ENCODE results near the gene MYMK.

MYMK gene

GRCh38 chr9:133493428-133493827 lies 31.3 kb downstream of the MYMK start:
- H3K27me3 ChIP-seq (ENCODE audit: low read depth, low read length) = no peaks in the 10 kb centered on the region
- H3K27ac ChIP-seq (ENCODE audit: low read length) = no peak overlapping the region

GRCh38 chr9:133492061-133493021 lies 32.4 kb downstream of the MYMK start:
- no peak overlapping the region for H3K27ac ChIP-seq (ENCODE audit: low read length)
- H3K4me3 ChIP-seq (ENCODE audit: low read depth in 1 of 2, low read length in 2 of 2) = no peak overlapping the region
- no peaks in the 10 kb centered on the region for H3K36me3 ChIP-seq (ENCODE audit: control insufficient read depth in 1 of 2, insufficient read depth in 2 of 2, low read length in 2 of 2)
- H3K9me3 ChIP-seq (ENCODE audit: control insufficient read depth in 1 of 2, low read length in 2 of 2) = no peaks in the 10 kb centered on the region
- peaks cover 0 to 9% of the 10 kb centered on the region in 2 donors for H3K4me1 ChIP-seq (ENCODE audit: control insufficient read depth in 1 of 2, insufficient read depth in 2 of 2, low read length in 2 of 2)
- no peaks in the 10 kb centered on the region for H3K27me3 ChIP-seq (ENCODE audit: low read depth, low read length)

More at GRCh38 chr9:133493428-133493827, 31.3 kb downstream of the MYMK start:
- peaks cover 0 to 9% of the 10 kb centered on the region in 2 donors for H3K4me1 ChIP-seq (ENCODE audit: control insufficient read depth in 1 of 2, insufficient read depth in 2 of 2, low read length in 2 of 2)
- H3K9me3 ChIP-seq (ENCODE audit: control insufficient read depth in 1 of 2, low read length in 2 of 2) = no peaks in the 10 kb centered on the region
- H3K4me3 ChIP-seq (ENCODE audit: low read depth in 1 of 2, low read length in 2 of 2) = no peak overlapping the region
- no peaks in the 10 kb centered on the region for H3K36me3 ChIP-seq (ENCODE audit: control insufficient read depth in 1 of 2, insufficient read depth in 2 of 2, low read length in 2 of 2)

DNA sequence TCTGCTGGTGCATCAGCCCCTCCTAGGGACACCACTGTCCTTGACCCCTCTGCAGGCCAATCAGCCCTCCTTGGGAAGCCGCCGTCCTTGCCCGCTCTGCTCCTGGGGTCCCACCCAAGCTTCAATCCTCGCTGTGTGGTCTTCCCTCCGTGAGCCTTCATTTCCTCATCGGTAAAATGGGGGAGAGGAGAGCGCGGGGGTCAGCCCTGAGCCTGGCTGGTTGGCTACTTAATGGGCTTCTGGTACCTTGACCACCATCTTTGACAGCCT lies 33.2 kb downstream of the MYMK start:
- Histone ChIP-seq H3K4me1 (ENCODE audit: control insufficient read depth in 1 of 2, insufficient read depth in 2 of 2, low read length in 2 of 2) (peaks cover 0 to 9% of the 10 kb centered on the region in 2 donors), H3K4me3 (ENCODE audit: low read depth in 1 of 2, low read length in 2 of 2) (no peak overlapping the region), H3K27me3 (ENCODE audit: low read depth, low read length) (no peaks in the 10 kb centered on the region), H3K36me3 (ENCODE audit: control insufficient read depth in 1 of 2, insufficient read depth in 2 of 2, low read length in 2 of 2) (no peaks in the 10 kb centered on the region), H3K9me3 (ENCODE audit: control insufficient read depth in 1 of 2, low read length in 2 of 2) (no peaks in the 10 kb centered on the region), H3K27ac (ENCODE audit: low read length) (no peak overlapping the region)

GRCh38 chr9:133490865-133491655 lies 33.7 kb downstream of the MYMK start:
- Histone ChIP-seq H3K4me1 (ENCODE audit: control insufficient read depth in 1 of 2, insufficient read depth in 2 of 2, low read length in 2 of 2) (peaks cover 0 to 9% of the 10 kb centered on the region in 2 donors), H3K27ac (ENCODE audit: low read length) (no peak overlapping the region), H3K27me3 (ENCODE audit: low read depth, low read length) (no peaks in the 10 kb centered on the region), H3K4me3 (ENCODE audit: low read depth in 1 of 2, low read length in 2 of 2) (no peak overlapping the region), H3K9me3 (ENCODE audit: control insufficient read depth in 1 of 2, low read length in 2 of 2) (no peaks in the 10 kb centered on the region), H3K36me3 (ENCODE audit: control insufficient read depth in 1 of 2, insufficient read depth in 2 of 2, low read length in 2 of 2) (no peaks in the 10 kb centered on the region)

GRCh38 chr9:133490201-133490681 lies 34.5 kb downstream of the MYMK start:
- no peaks in the 10 kb centered on the region for H3K9me3 ChIP-seq (ENCODE audit: control insufficient read depth in 1 of 2, low read length in 2 of 2)
- H3K36me3 ChIP-seq (ENCODE audit: control insufficient read depth in 1 of 2, insufficient read depth in 2 of 2, low read length in 2 of 2) = no peaks in the 10 kb centered on the region
- no peak overlapping the region for H3K4me3 ChIP-seq (ENCODE audit: low read depth in 1 of 2, low read length in 2 of 2)
- H3K4me1 ChIP-seq (ENCODE audit: control insufficient read depth in 1 of 2, insufficient read depth in 2 of 2, low read length in 2 of 2) = peaks cover 0 to 9% of the 10 kb centered on the region in 2 donors
- H3K27ac ChIP-seq (ENCODE audit: low read length) = no peak overlapping the region
- no peaks in the 10 kb centered on the region for H3K27me3 ChIP-seq (ENCODE audit: low read depth, low read length)

DNA sequence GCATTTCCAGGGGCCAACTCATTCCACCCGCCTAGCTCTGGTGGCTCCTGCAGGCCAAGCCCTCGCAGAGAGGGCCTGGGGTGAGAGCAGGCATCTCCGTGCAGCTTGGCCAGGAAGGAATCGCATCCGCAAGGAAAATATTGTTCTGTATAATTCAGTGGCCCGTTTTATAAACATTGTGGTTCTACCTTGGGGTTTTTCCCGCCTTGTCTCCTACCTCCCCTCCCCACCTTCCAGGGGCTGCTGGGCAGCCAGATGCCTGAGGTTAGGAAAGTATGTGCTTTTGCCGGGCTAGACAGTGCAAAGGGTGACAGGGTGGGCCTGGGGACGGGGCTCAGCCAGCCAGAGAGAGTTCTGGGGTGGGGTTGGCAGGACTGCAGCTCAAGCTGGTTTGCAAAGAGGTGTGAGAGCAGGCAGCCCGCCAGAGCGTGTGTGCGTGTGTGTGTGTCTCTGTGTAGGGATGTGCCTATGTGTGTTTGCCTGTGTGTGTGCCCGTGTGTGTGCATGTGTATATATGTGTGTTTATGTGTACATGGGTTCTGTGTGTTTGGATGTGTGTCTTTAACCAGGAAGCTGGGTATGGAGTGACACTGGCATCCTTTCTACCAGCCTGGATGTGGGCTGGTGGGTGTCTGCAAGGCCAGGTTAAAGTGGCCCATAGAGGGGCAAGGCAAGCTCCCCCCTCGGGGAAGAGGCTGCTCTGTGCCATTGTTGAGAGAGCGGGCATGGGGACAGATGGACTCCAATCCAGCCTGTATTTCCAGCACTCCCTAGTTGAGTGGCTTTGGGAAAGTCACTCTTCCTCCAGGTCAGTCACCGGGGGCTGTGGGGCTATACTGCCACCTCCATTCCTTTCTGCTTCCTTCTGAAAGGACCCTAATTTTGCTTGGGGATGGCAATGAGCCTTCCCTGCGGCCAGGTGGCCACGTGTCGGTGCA lies 35.2 kb downstream of the MYMK start:
- no peaks in the 10 kb centered on the region for H3K9me3 ChIP-seq (ENCODE audit: control insufficient read depth in 1 of 2, low read length in 2 of 2)
- H3K4me3 ChIP-seq (ENCODE audit: low read depth in 1 of 2, low read length in 2 of 2) = no peak overlapping the region
- no peaks in the 10 kb centered on the region for H3K36me3 ChIP-seq (ENCODE audit: control insufficient read depth in 1 of 2, insufficient read depth in 2 of 2, low read length in 2 of 2)
- H3K4me1 ChIP-seq (ENCODE audit: control insufficient read depth in 1 of 2, insufficient read depth in 2 of 2, low read length in 2 of 2) = peaks cover 0 to 9% of the 10 kb centered on the region in 2 donors
- H3K27ac ChIP-seq (ENCODE audit: low read length) = no peak overlapping the region
- no peaks in the 10 kb centered on the region for H3K27me3 ChIP-seq (ENCODE audit: low read depth, low read length)

- H3K27ac ChIP-seq (ENCODE audit: low read length) = no peak overlapping the region
- no peaks in the 10 kb centered on the region for H3K36me3 ChIP-seq (ENCODE audit: control insufficient read depth in 1 of 2, insufficient read depth in 2 of 2, low read length in 2 of 2)
- H3K4me1 ChIP-seq (ENCODE audit: control insufficient read depth in 1 of 2, insufficient read depth in 2 of 2, low read length in 2 of 2) = peaks cover 0 to 9% of the 10 kb centered on the region in 2 donors
- no peaks in the 10 kb centered on the region for H3K27me3 ChIP-seq (ENCODE audit: low read depth, low read length)
- H3K9me3 ChIP-seq (ENCODE audit: control insufficient read depth in 1 of 2, low read length in 2 of 2) = no peaks in the 10 kb centered on the region
- H3K4me3 ChIP-seq (ENCODE audit: low read depth in 1 of 2, low read length in 2 of 2) = no peak overlapping the region
Measured at GRCh38 chr9:133488686-133489252, 36.0 kb downstream of the MYMK start.

GRCh38 chr9:133487331-133487725 lies 37.4 kb downstream of the MYMK start:
- H3K4me1 ChIP-seq (ENCODE audit: control insufficient read depth in 1 of 2, insufficient read depth in 2 of 2, low read length in 2 of 2) = peaks cover 0 to 7% of the 10 kb centered on the region in 2 donors
- H3K27ac ChIP-seq (ENCODE audit: low read length) = no peak overlapping the region
- no peaks in the 10 kb centered on the region for H3K9me3 ChIP-seq (ENCODE audit: control insufficient read depth in 1 of 2, low read length in 2 of 2)
- H3K36me3 ChIP-seq (ENCODE audit: control insufficient read depth in 1 of 2, insufficient read depth in 2 of 2, low read length in 2 of 2) = no peaks in the 10 kb centered on the region
- H3K27me3 ChIP-seq (ENCODE audit: low read depth, low read length) = no peaks in the 10 kb centered on the region
- no peak overlapping the region for H3K4me3 ChIP-seq (ENCODE audit: low read depth in 1 of 2, low read length in 2 of 2)

DNA sequence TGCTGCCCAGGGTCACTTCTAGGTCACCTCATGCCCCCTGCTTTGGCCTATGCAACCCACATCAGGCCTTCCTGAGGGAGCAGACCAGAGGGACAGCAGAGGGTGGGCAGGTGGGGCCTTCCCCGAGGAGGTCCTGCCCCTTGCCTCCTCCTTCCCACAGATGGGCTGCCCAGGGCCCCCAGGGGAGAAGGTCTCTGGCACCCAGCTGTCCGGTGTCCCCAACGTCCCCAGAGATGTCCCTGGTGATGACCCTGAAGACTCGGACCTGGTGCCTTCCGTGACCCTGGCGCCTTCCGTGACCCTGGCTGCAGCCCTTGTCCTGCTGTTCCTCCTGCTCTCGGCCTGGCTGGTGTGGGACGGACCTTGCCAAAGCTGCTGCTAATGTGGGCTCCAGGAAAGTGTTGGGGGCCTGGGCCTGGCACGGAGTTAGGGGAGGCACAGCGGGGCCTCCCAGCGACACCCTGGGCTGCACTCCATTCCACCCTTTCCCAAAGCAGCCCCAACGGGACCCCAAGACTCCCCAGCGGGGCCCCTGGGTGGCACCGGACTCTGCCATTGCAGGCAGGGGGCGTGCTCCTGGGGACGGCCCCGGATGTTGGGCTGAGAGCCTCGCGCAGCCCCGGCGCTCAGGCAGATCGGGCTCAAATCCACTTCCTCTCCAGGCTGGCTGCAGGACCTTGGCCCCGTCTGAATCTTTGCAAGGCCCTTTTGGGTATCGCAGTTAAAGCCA lies 39.1 kb downstream of the MYMK start:
- Histone ChIP-seq H3K4me1 (ENCODE audit: control insufficient read depth in 1 of 2, insufficient read depth in 2 of 2, low read length in 2 of 2) (no peaks in the 10 kb centered on the region), H3K36me3 (ENCODE audit: control insufficient read depth in 1 of 2, insufficient read depth in 2 of 2, low read length in 2 of 2) (no peaks in the 10 kb centered on the region), H3K27me3 (ENCODE audit: low read depth, low read length) (no peaks in the 10 kb centered on the region), H3K9me3 (ENCODE audit: control insufficient read depth in 1 of 2, low read length in 2 of 2) (no peaks in the 10 kb centered on the region), H3K4me3 (ENCODE audit: low read depth in 1 of 2, low read length in 2 of 2) (no peak overlapping the region), H3K27ac (ENCODE audit: low read length) (no peak overlapping the region)
